ENCODE measurements around the gene GPR146.

DNA sequence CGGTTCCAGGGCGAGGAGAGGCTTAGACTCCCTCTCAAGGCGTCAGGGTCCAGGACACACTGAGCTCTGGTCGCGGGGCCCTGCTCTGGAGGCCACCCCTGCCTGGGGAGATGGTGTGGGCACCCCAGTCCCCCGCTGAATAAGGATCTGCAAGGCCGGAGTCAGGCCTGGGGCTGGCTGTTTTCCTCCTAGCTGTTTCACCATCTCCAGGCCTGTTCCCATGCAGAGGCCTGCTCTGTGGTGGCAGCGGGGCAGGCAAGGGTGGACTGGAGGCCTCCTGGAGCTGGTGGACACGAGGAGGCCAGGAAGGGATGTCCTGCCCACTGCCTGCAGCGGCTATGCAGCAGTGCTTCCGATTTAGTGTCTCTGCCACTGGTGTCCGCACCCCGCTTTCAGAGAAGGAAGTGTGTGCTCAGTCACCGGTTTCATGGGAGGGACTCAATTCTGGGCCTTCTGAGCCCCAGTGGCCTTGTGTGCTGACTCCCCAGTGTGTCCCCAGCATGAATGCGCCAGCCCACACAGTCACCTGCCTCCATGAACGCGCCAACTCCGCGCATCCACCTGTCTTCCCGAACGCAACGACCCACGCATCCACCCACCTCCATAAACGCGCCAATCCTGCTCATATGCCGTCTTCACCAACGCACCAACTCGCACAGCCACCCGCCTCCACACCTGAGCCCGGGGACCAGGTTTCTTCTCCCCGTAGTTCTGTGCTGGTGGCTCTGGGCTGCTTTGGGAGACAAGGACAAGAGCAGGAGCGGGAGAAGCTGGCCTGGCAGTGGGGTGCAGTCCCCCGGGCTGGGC is 14.5 kb upstream of the GPR146 start:
- TF ChIP-seq CTCF (IDR thresholded peaks at IDR 0.05), result no peak
- TF ChIP-seq POLR2AphosphoS5 (IDR thresholded peaks at IDR 0.05), result no peak
